ENCODE measurements around the gene SLC35A3.
"Not testable (repeated sequence)": the region's sequence is repeated elsewhere in the genome, so short reads cannot be mapped to it uniquely, and the experiment has no call there.

SLC35A3 gene

DNA sequence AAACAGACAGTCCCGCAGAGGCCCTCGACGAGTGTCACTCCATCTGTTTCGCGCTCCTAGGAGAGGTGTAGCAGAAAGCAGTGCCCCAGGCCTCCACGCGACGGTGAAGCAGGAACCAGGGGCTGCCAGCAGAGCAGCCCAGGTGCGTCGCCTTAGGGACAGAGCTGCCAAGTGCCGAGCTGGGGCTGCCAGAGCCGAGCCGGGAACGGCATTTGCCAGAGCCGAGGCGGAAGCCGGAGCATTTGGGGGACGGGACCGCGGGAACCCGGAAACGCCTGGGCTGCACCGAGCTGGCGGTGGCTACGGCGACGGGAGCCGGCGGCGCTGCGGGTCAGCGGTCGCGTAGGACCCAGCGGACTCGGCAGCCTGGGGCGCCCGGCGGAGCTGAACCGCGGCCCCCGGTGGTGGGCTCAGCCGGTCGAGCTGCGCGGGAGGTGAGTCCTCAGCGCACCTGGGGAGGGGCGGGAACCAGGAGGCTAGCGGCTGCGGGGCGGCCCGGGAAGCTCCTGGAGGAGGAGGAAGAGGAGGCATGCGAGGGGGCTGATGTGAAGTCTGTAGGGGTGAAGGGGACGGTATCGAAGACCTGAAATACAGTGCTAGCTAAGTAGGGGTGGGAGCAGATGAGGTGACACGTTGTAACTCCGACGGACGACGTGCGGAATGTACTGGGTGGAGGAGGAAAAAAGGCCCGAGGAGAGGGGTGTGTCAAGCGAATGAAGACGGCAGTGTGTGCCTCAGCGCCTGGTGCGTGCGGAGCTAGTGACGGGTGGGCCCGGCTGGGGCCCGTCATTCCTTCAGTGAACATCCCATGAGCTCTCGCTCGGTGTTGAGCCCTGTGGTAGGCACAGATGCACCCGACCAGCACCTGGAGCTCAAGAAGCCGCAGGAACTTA, at the start of gene SLC35A3:
TSS of gene SLC35A3 (plus strand) at position 268 of the 893 bp plus-strand sequence. CDS start 23,559 bp downstream, outside the sequence.
- peak; percentile 87 for DNase-seq

DNA sequence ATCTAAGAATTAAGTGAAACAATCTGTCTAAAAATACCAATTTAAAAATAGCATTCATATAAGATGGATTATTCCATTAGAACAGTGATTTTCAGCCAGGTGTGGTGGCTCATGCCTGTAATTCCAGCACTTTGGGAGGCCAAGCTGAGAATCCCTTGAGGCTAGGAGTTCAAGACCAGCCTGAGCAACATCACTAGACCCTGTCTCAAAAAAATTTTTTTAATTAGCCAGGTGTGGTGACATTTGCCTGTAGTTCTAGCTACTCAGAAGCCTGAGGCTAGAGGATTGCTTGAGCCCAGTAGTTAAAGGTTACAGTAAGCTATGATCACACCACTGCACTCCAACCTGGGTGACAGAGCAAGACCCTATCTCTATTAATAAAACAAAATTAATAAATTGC, 35.0 kb upstream of the SLC35A3 start:
- no peak for DNase-seq

DNA sequence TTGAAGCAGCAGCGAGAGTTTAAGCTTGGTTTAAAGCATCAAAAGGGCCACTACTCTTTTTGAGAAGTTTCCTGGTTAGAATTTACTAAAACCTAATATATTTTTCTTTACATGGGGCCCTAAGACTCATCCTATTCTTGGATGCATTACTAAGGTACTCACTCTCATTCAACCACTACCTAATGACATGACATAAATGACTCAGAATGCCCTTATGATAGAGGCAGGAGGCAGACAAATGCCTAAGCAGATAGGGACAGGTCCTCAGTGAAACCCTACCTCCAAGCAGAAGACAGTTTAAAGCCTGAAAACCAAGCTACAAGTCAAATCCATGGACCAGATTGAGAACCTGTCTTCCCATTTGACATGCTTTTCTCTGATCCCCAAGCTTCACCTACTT, 34.3 kb upstream of the SLC35A3 start:
- DNase-seq, result no peak

DNA sequence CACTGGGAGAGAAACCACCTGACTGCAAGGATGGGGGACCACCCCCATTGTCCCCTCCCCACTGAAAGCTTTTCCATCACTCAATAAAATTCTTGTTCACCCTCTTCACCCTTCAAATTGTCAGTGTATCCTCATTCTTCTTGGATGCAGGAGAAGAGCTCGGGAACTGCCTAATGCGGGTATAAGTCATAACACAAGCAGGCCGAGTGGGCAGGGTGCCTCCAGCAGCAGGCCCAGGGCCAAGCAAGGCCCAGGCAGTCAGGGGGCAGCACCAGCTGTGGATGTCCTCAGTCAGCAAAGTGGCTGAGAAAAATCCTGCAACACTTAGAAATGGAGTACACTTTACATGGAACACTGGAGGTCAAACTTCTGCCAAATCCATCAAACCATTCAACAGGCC, 33.7 kb upstream of the SLC35A3 start:
- DNase-seq, result no peak

DNA sequence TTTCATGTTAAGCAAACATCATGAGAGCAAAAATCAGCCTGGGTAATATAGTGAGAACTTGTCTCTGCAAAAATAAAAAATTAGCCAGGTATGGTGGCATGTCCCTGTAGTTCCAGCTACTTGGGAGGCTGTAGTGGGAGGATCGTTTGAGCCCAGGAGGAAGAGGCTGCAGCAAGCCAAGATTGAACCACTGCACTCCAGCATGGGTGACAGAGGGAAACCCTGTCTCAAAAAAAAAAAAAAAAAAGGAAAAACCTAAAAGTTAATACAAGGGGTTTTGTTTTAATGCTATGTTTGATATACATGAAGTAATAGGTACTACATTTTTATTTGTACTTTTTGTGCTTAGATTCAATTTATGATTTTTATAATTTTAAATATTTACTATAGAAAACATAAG, 27.1 kb upstream of the SLC35A3 start:
- DNase-seq, result peak; percentile 61

DNA sequence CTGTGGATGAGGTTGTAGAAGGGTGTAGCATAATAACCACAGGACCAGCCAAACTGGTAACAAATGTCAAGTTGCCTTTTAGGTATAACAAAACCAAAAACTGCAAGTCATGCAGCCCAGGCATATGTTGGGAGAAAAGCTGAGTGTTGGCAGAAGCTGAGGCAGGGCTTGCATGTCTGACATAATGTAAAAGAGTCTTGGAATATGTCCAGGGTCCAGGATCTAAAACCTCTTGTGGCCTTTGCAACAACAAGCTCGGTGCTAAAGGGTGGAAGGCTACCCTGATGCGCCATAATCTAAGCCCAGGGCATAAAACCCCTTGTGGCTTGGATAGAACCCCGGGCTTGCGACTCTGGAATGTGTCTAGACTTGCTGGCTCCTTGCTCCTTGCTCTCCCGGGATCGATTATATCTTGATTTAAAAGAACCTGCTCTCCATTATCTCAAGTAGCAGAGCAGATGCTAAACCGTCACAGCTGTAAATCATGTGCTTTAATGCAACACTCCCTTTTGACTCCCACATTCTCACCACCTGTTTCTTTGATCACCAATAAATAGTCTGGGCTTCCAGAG, 26.5 kb upstream of the SLC35A3 start:
- peak; percentile 98 for DNase-seq

DNA sequence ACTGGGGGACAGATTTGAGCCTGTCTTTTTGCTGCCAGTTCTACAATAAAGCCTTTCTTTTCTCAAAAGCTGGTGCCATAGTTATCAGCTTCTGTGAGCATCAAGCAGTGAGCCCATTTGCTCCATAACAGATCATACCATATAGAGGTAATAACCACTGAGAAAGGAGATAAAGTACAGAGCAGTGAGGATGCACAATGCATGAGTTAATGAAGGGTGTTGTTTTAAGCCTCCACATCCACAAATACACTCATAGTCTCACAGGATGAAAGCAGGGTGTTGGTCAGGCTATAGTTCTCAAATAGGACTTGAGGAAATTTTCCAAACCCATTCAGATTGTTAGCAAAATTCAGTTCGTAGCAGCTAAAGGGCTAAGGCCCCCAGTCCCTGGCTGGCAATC, 25.6 kb upstream of the SLC35A3 start:
- no peak for DNase-seq

DNA sequence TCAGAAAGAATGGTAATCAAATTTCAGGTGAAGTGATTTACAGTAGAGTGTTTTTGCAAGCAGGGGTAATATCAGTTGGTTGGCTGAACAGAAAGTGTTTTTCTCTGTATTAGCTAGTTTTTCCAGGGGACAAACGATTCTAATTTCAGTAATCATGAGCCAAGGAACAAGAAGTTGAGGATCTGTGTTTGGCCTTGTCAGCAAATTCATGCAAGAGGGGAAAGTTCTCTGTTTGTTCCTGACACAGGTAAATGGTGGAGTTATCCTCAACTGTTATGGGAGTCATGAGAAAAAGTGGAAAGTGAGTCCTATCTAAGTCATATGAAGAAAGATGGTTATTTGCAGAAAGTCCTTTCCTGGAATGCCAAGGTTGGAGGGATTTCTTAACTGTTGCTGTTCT, 24.6 kb upstream of the SLC35A3 start:
- DNase-seq, result no peak

DNA sequence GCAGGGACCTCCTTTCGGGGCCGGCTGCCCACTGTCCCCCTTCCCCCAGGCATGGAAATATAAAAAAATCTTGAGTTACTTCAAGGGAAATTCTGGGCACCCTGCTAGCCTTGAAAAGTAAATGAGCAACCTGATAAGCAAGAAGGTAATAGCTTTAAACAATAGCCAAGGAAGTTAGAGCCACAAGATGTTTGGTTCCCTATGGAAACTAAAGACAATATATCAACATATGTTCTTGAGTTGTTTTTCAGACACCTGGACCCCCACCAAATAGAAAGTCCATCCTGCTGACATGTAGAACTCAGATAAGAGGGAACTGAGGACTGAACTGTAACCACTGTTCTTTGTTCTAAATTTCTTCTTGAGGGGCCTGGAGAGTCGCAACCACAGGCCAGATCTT, 19.3 kb upstream of the SLC35A3 start:
- DNase-seq, result peak; percentile 16

DNA sequence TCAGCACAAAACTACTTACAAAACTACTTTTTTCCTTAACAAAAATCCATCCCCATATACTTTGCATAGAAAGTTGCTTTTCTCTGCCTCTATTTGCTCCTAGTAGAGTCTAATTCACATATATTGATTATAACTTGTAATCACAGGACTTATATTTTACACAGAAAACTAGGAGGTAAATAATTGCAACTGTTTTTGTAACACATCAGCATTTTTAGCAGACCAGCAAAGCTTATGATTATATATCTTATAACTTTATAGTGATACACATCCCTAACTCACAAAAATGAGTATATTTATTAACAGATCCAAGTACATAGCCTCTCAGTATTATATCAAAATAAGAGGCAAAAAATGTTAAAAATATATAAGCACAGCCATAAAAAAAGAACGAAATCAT, 17.3 kb upstream of the SLC35A3 start:
- no peak for DNase-seq

DNA sequence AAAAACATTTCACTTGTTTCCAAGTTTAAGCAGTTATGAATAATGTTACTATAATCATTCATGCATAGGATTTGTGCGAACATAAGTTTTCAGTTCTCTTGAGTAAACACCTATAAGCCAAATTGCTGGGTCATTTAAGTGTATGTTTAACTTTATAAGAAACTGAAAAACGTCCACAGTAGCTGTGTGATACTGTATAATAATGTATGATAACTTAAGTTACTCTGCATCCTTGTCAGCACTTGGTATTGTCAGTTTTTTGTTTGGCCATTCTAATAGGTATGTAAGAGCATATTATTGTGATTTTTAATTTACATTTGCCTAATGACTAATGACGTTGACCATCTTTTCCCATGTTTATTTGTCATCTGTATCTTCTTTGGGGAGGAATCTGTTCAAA, 14.4 kb upstream of the SLC35A3 start:
- DNase-seq, result no peak

DNA sequence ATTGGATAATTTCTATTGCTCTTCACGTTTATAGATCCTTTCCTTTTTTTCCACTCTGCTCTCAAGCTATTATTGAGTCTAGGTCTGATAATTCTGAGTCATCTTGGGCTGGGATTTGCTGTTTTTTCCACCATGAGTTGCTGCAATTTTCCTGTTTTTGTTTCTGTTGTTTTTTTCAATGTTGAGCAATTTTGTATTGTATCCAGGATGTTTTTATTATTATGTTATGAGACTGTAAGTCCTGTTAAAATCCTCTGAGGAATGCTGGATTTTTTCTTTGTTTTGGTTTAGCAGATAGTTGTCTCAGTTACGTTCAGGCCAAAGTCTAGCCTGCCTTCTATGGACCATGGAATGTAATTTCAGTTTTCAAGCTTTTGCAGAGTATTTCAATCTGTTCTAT, 13.0 kb upstream of the SLC35A3 start:
- no peak for DNase-seq

DNA sequence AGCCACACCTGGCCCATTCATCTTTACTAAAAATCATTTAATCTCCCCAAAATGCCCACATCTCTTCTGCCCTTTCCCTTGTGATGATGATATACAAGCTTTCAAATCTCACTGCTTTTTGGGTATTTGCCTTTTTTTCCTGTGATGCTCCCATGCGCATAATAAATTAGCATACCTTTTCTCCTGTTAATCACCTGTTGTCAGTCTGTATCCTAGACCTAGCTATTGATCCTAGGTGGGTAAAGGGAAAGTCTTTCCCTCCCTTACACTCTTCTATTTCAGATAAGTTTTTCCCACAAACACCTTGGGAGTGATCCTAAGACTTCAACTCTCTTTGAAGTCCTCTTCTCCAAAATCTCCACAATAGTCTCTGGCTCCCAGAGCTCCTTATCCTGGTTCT, 12.0 kb upstream of the SLC35A3 start:
- no peak for DNase-seq

DNA sequence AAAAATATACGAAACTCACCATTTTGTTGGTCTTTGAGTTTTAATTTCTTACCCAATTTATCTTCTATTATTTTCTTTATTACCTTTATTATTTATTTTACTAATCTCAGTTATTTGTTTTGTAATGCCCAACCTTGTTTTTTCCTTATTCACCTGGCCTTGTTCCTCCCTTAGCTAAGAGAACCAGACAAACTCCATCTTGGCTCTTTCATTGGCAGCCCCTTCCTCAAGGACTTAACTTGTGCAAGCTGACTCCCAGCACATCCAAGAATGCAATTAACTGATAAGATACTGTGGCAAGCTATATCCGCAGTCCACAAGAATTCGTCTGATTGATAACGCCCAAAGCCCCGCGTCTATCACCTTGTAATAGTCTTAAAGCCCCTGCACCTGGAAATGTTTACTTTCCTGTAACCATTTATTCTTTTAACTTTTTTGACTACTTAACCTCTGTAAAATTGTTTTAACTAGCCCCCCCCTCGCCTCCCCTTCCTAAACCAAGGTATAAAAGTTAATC, 10.5 kb upstream of the SLC35A3 start:
- not testable (repeated sequence) for DNase-seq

DNA sequence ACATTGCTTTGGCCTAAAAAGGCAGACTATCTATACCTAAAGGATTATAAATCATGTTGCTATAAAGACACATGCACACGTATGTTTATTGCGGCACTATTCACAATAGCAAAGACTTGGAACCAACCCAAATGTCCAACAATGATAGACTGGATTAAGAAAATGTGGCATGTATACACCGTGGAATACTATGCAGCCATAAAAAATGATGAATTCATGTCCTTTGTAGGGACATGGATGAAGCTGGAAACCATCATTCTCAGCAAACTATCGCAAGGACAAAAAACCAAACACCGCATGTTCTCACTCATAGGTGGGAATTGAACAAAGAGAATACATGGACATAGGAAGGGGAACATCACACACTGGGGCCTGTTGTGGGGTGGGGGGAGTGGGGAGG, 9.5 kb upstream of the SLC35A3 start:
- DNase-seq, result not testable (repeated sequence)

DNA sequence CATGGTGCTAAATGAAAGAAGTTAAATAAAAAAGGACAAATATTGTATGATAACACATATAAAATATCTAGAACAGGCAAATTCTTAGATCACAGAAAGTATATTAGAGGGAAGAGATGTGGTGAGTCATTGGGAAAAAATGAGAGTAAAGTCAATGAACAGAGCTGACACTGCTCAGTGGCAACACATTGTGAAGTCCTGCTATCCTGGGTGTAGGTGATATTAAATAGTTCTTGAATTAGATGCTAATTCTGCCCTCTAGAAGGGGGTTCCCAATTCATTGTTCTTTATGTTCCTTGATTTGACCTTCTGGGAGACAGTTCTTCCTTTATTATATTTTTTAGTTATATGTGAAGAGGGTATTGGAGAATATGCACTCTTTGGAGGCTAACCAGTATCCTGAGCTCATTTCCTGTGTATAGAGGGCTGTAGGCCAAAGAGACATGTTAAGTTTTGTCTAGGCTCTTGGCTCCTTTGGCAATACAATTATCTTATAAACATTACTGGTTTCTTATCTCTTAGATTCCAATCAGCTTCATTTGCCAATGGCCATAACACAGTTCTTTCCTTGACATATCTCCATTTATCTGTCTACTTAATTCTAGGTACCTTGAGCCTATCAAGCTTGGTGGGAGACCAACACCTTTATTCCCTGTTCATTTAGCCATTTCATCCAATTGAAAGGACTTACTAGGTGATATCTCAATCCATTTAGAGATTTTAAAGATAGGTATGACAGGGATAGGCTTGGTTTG, 6.6 kb upstream of the SLC35A3 start:
- DNase-seq, result no peak

DNA sequence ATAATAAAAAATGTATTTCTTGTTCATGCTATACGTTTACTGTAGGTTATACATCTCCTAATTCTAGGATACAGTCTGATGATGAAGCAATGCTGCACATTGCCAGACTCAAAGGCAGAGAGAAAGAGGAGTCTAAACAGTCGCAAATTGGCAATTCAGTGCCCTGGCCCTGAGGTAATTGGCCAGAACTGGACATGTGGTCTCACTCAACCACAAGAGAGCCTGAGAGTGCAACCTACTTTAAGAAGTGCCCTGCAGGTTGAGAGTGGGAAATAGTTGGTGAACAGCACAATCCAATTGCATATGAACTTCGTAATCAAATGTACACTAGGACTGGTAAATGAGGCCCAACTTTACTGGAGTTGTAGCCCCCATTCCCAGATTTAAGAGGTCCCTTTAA, 5.0 kb upstream of the SLC35A3 start:
- DNase-seq, result no peak

DNA sequence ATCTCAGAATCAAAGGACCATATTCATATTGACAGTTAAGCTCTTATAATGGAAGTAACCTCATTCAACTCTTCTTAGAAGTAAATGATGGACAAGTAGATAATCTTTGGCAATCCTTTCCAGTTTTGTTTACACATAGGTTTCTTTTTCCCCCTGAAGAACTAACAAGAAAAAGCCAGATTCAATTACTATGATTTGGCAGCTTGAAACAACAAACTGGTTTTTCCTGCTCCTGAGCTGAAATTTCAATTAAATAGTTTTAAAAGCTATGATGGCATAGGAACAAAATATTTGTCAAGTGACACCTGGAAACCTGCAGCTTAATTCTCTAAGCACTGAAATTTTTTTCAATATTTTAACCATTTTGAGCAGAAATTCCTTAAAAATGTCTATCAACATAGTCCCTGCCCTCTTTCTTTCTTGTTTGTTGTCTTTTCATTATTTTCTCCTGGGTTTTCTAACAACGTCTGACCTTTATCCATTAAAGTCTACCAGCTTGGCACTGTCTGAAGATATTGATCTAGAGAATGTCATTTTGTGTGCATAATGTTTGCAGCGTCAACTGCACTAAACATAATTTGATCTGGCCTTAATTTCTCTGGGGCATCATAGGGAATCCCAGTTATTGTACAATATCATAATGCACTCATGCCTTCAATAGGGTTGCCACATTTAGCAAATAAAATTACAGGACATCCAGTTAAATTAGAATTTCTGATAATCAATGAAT, 4.0 kb upstream of the SLC35A3 start:
- DNase-seq, result no peak

DNA sequence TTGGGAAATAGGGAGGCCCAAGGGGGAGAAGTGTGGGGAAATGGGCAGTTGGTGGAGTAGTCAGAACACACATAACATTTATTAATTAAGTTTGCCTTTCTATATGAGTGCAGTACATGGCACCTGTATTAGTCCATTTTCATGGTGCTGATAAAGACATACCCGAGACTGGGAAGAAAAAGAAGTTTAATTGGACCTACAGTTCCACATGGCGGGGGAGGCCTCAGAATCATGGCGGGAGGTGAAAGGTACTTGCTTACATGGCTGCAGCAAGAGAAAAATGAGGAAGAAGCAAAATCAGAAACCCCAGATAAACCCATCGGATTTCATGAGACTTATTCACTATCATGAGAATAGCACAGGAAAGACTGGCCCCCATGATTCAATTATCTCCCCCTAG, 1.6 kb upstream of the SLC35A3 start:
- no peak for DNase-seq

DNA sequence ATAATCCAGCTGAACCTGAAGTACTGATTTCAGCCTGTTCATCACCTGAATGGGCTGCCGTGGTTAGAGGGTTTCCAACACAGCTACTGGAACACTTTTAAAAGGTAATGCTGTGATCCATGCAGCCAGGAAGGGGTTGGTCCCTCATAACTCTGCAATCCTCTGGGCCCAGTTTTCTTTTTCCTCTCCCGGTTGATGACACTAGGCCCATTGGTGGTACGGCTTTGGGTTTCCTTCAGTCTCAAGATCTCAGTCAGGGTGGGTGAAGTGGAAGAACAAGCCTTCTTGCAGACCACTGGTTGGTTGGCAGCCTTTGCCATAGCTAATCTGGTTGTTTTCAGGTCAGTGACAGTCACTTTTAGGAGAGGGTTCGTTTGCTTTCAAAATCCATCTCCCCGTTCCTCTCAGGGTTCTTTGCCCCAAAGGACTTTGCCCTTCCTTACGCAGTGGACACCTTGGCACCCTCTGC, 502 bp upstream of the SLC35A3 start:
- no peak for DNase-seq

DNA sequence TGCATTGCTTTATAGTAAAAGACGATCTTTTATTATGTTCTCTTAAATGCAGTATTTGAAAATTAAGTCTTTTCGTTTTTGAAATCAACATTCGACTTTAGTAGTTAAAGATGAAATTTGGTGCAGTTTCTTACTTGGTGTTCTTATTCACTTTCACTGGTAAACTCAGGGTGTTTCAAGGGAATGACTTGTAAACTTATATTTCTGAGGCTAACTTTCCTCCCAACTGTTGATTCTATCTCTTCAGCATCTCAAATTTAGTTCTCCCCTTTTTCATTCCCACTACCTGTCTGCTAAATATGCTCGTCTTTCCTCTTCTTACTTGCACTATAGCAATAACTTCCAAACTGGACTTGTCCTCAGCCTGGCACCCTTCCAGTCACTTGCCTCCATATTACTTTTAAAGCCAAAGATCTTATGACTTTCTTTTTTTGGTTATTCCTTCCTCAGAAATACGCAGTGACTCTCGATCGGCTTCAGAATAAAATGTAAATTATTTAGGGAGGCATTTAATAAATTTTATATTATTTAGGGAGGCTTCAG, 988 bp downstream of the SLC35A3 start:
- no peak for DNase-seq

DNA sequence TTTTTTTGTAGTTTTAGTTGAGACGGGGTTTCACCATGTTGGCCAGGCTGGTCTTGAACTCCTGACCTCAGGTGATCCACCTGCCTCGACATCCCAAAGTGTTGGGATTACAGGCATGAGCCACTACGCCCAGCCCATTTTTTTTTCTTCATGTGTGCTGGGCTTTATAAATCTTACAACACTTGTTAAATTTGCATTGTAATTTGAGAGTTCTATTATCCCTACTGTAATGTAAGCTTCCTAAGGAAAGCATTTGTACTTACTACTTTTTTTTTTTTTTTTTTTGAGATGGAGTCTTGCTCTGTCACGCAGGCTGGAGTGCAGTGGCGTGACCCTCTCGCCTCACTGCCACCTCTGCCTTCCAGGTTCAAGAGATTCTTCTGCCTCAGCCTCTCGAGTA, 2.3 kb downstream of the SLC35A3 start:
- DNase-seq, result not testable (repeated sequence)

DNA sequence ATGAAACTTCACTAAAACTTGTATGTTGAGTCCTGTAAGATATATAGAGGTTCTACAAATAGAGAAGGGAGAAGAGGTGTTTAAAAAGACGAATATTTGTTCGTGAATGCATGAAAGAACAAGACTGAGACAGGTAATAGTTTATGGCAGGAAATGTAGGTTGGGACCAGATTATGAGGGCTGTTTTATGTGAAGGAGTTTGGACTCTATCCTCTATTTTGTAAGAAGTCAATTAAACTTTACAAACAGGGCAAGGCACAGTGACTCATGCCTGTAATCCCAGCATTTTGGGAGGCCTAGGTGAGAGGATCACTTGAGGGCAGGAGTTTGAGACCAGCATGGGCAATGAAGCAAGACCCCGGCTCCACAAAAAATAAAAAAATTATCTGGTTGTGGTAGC, 5.7 kb downstream of the SLC35A3 start:
- no peak for DNase-seq
